ENCODE results near the gene U2AF2. TPM values are rescaled to one million over a fixed set of nuclear protein-coding genes. Genes with fewer than 3 reads are reported as not detected.
A peak's percentile ranks its signal among the peaks of the same experiment; 100 is the strongest.

The U2AF2 gene
- polyA plus RNA-seq, 1 of the 3 experiments (the other 2 are of a cell fraction) = 321 TPM

DNA sequence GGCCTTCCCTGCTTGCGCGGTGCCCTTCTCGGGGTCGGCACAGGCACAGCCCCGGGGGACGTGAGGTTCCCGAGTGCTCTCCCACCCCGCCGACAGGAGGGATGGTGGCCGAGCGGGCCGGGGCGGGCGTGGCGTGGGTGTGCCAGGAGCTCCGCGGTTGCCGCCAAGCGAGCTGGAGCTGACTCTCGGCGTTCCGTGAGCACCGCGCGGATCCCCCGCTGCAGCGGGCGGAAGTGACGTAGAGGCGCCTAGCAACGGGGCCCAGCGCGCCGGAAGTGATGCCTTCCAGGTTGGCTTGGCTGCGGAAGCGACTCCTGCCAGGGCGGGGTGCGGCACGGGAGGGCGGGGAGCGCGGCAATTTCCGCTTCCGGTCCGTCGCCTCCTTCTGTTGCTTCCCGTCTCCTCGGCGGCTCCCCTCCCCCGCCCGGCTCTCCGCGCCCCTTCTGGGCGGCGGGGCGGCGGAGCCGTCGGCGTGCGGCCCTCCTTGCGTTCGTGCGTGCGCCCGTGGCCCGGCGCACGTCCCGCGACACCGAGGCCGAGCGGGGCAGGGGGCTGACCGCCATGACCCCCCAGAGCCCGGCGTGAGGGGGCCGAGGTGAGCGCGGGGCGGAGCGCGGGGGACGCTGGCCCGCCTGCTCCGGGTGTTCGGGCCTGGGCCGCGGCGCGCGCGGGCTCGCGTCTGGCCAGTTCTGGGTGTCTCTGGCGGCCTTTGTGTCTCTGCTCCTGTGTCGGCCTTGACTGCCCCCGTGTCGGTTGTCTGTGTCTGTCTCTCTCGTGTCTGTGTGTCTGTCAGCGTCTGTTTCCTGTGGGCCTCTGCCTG is 20.2 kb downstream of the U2AF2 start, which contains the start of gene EPN1:
EPN1 (plus strand) TSS at position 386 of the 820 bp plus-strand sequence. CDS start 3,402 bp downstream, outside the sequence.
- Histone ChIP-seq H3K79me2 (ENCODE audit: insufficient read depth) (peaks cover 87% of the 10 kb centered on the region), H3K4me1 (ENCODE audit: control insufficient read depth in 1 of 2, insufficient read depth in 2 of 2, low read depth in 1 of 2, low read length in 1 of 2) (peaks cover 7 to 28% of the 10 kb centered on the region in 2 experiments; a peak in 3 of 4 replicates), H3K4me3 (ENCODE audit: low read depth in 2 of 2, low read length in 1 of 2) (peak within 1 kb of the TSS; percentile 74 to 96), H3K9ac (peak within 1 kb of the TSS; percentile 87), H4K20me1 (ENCODE audit: insufficient read depth) (peaks cover 78% of the 10 kb centered on the region), H3K27ac (ENCODE audit: low read depth in 2 of 2, low read length in 1 of 2) (peak within 1 kb of the TSS; percentile 74 to 84), H3K9me3 (no peaks in the 10 kb centered on the region), H3K4me2 (peak within 1 kb of the TSS; percentile 97), H3K9me2 (no peaks in the 10 kb centered on the region), H3K27me3 (ENCODE audit: insufficient read depth) (no peaks in the 10 kb centered on the region), H2AFZ (ENCODE audit: low read depth) (no peak within 1 kb of the TSS), H3K36me3 (replicated peaks in 1 of 2; ENCODE audit: control insufficient read depth in 1 of 2, insufficient read depth in 2 of 2, low read length in 1 of 2) (peaks cover 21 to 43% of the 10 kb centered on the region in 2 experiments), H3F3A (replicated peaks; ENCODE audit: insufficient read depth) (peaks cover 38% of the 10 kb centered on the region)
- POLR2A ChIA-PET = no interaction called here
- CTCF ChIA-PET = interaction anchor here (0.8 kb wide), 1 partner anchor 42 kb away, joined by 3 read pairs; no protein-coding TSS in a partner anchor
- TF ChIP-seq, protein P1, sequence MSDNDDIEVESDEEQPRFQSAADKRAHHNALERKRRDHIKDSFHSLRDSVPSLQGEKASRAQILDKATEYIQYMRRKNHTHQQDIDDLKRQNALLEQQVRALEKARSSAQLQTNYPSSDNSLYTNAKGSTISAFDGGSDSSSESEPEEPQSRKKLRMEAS (IDR thresholded peaks at IDR 0.05; ENCODE audit: low read depth) = peak; percentile 58; the same call in 1 of the 2 replicates
- TF ChIP-seq, protein P2, sequence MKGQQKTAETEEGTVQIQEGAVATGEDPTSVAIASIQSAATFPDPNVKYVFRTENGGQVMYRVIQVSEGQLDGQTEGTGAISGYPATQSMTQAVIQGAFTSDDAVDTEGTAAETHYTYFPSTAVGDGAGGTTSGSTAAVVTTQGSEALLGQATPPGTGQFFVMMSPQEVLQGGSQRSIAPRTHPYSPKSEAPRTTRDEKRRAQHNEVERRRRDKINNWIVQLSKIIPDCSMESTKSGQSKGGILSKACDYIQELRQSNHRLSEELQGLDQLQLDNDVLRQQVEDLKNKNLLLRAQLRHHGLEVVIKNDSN (IDR thresholded peaks at IDR 0.05; ENCODE audit: borderline replicate concordance, low read depth) = peak; percentile 29; the same call in 1 of the 2 replicates
- TF ChIP-seq RCOR1 (IDR thresholded peaks at IDR 0.05; ENCODE audit: low read length) (no peak), MXI1 (IDR thresholded peaks at IDR 0.05; ENCODE audit: low read depth, low read length) (peak; percentile 59), POLR2AphosphoS5 (IDR thresholded peaks at IDR 0.05; ENCODE audit: low read depth, low read length) (peak; percentile 86; the same call in 1 of the 2 replicates), YY1 (IDR thresholded peaks at IDR 0.05; ENCODE audit: low read depth) (0 out of 2 replicates have a peak, but pooled peaks have one; percentile 35), CHD2 (IDR thresholded peaks at IDR 0.05; ENCODE audit: low read length, partially characterized antibody) (peak; percentile 85), FOSL2 (IDR thresholded peaks at IDR 0.05; ENCODE audit: borderline replicate concordance, low read depth) (no peak), NFIC (IDR thresholded peaks at IDR 0.05; ENCODE audit: borderline replicate concordance) (peak; percentile 54; the same call in 1 of the 2 replicates), MEF2A (IDR thresholded peaks at IDR 0.05; ENCODE audit: borderline replicate concordance, low read depth) (no peak), FOXJ3 (CRISPR knock-in tag; IDR thresholded peaks at IDR 0.05) (no peak), ELF1 (IDR thresholded peaks at IDR 0.05) (peak; percentile 91), TCF12 (IDR thresholded peaks at IDR 0.05) (peak; percentile 24; the same call in 1 of the 2 replicates), SIN3A (IDR thresholded peaks at IDR 0.05; ENCODE audit: borderline replicate concordance, low read depth, low read length) (peak; percentile 81; the same call in 1 of the 2 replicates), EP300 (IDR thresholded peaks at IDR 0.05; ENCODE audit: borderline replicate concordance in 1 of 2, low read depth in 1 of 2, low read length in 1 of 2) (0 out of 4 replicates have a peak, but pooled peaks of 1 of the 2 experiments have one; percentile 29), RAD21 (IDR thresholded peaks at IDR 0.05; ENCODE audit: low read length) (no peak), TAF1 (IDR thresholded peaks at IDR 0.05; ENCODE audit: borderline replicate concordance, low read depth, low read length) (peak; percentile 37; the same call in 1 of the 2 replicates), GABPA (IDR thresholded peaks at IDR 0.05; ENCODE audit: low read depth) (peak; percentile 95)
- TF ChIP-seq, protein P3, sequence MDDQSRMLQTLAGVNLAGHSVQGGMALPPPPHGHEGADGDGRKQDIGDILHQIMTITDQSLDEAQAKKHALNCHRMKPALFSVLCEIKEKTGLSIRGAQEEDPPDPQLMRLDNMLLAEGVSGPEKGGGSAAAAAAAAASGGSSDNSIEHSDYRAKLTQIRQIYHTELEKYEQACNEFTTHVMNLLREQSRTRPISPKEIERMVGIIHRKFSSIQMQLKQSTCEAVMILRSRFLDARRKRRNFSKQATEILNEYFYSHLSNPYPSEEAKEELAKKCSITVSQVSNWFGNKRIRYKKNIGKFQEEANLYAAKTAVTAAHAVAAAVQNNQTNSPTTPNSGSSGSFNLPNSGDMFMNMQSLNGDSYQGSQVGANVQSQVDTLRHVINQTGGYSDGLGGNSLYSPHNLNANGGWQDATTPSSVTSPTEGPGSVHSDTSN (IDR thresholded peaks at IDR 0.05) = peak; percentile 76
- TF ChIP-seq, protein P4, sequence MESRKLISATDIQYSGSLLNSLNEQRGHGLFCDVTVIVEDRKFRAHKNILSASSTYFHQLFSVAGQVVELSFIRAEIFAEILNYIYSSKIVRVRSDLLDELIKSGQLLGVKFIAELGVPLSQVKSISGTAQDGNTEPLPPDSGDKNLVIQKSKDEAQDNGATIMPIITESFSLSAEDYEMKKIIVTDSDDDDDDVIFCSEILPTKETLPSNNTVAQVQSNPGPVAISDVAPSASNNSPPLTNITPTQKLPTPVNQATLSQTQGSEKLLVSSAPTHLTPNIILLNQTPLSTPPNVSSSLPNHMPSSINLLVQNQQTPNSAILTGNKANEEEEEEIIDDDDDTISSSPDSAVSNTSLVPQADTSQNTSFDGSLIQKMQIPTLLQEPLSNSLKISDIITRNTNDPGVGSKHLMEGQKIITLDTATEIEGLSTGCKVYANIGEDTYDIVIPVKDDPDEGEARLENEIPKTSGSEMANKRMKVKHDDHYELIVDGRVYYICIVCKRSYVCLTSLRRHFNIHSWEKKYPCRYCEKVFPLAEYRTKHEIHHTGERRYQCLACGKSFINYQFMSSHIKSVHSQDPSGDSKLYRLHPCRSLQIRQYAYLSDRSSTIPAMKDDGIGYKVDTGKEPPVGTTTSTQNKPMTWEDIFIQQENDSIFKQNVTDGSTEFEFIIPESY (IDR thresholded peaks at IDR 0.05; ENCODE audit: borderline replicate concordance, low read depth) = 0 out of 2 replicates have a peak, but pooled peaks have one; percentile 49
- DNase-seq = peak; percentile 99
- 0% methylated on average over 5 of the region's 101 CpGs for WGBS (ENCODE audit: low lambda C conversion rate)
